Muscle layer of colon (tissue), 2 donors: ENCODE measurements around the gene TMED8.
"Not testable (repeated sequence)": the region's sequence is repeated elsewhere in the genome, so short reads cannot be mapped to it uniquely, and the experiment has no call there.

Source experiments
- H3K27ac ChIP-seq: one replicate; pipeline ENCODE4 v1.7.0; 2013; ENCODE audit warnings: low read depth, mild to moderate bottlenecking, low read length, moderate library complexity
- H3K27me3 ChIP-seq, 2 donors: one replicate each; pipeline ENCODE4 v1.7.0; 2013; ENCODE audit warnings: low read length in 2 of 2, mild to moderate bottlenecking in 2 of 2; ENCODE audit not compliant: insufficient read depth in 2 of 2, control insufficient read depth in 1 of 2
- H3K36me3 ChIP-seq: one replicate; pipeline ENCODE4 v1.7.0; 2013; ENCODE audit warnings: mild to moderate bottlenecking, low read length; ENCODE audit not compliant: insufficient read depth
- H3K4me1 ChIP-seq: one replicate; pipeline ENCODE4 v1.7.0; 2013; ENCODE audit warnings: mild to moderate bottlenecking, low read length; ENCODE audit not compliant: insufficient read depth
- H3K4me3 ChIP-seq, 2 donors: one replicate each; pipeline ENCODE4 v1.7.0; 2013; ENCODE audit warnings: low read length in 2 of 2, low read depth in 1 of 2, mild to moderate bottlenecking in 1 of 2, moderate library complexity in 1 of 2
- H3K9ac ChIP-seq: one replicate; pipeline ENCODE4 v1.7.0; 2013; ENCODE audit warnings: low read length
- H3K9me3 ChIP-seq: one replicate; pipeline ENCODE4 v1.7.0; 2013; ENCODE audit warnings: mild to moderate bottlenecking, low read length
- donor health status: abdominal sarcoma.
- donor health status: Adenocarcinoma of cecum.

Gene TMED8

DNA sequence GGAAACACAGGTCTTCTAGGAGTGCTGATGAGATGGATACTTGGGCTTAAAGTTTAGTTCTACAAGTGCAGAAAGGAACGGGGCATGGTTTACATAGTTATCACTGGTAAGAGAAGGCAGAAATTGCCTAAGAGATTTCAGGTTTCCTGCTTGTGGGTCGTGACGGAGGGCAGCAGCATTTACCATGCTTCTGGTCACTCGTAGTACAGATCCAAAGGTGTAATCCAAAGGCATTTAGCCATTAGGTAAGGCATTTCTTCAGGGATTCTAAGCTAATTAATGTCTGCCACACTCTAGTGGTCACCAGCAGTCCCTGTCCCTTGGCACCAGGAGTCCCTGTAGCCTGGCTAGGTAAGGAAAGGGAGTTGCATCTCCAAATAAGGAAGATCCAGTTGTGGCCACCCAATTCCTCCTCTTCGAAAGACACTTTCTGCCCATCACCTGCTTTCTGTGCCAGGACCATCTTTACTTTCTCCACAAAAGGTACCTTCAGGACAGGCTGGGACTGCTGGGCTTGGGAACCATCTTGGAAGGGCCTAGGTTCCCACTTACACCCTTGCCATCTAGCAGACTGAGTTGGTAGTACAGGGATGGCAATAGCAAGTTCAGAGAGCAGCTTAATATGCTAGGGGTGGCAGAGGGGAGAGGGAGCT, 54.5 kb downstream of the TMED8 start:
- H3K36me3 ChIP-seq: no peaks in the 10 kb centered on the region
- H3K9me3 ChIP-seq: no peaks in the 10 kb centered on the region
- H3K4me1 ChIP-seq: peaks cover 18% of the 10 kb centered on the region
- H3K27ac ChIP-seq: peak overlapping the region; percentile 61
- H3K27me3 ChIP-seq: no peaks in the 10 kb centered on the region
- peak overlapping the region; percentile 51 for H3K9ac ChIP-seq
- peak overlapping the region in 1 of 2 donors; percentile 88 for H3K4me3 ChIP-seq

- H3K27me3 ChIP-seq: no peaks in the 10 kb centered on the region
- H3K9me3 ChIP-seq: no peaks in the 10 kb centered on the region
- H3K4me3 ChIP-seq: peak within 1 kb of the TSS; percentile 87 to 88
- peak within 1 kb of the TSS; percentile 95 for H3K27ac ChIP-seq
- H3K4me1 ChIP-seq: peaks cover 26% of the 10 kb centered on the region
- H3K9ac ChIP-seq: peak within 1 kb of the TSS; percentile 51
- H3K36me3 ChIP-seq: no peaks in the 10 kb centered on the region
These were observed 56.5 kb downstream of the TMED8 start, which contains the start of gene POMT2 for GRCh38 chr14:77320238-77320935. Gene POMT2, minus strand, starts transcription at chr14:77320883. Its CDS starts 202 bp downstream, at chr14:77320681.

DNA sequence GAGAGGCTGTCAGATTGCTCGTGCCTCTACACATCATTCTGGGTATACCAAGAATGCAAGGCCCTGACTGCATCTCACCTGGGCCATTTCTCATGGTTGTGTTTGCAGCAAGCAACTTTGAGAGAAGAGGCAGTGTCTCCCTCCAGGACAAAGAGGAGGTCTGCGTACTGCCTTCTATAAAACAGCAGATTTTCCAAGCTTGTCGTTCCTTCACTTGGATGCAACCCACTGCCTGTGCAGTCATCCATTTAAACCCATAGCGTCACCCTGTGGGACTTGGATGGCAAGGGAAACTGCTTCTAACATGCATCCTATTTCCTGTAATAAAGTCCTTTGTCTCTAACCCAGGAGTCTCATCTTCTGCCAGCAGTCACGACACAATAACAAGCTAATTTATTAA, 57.5 kb downstream of the TMED8 start:
- H3K4me1 ChIP-seq: peaks cover 35% of the 10 kb centered on the region
- H3K27me3 ChIP-seq: no peaks in the 10 kb centered on the region
- no peaks in the 10 kb centered on the region for H3K36me3 ChIP-seq
- H3K4me3 ChIP-seq: peak overlapping the region in 1 of 2 donors; percentile 88
- peak overlapping the region; percentile 28 for H3K9ac ChIP-seq
- H3K9me3 ChIP-seq: no peaks in the 10 kb centered on the region
- peak overlapping the region; percentile 19 for H3K27ac ChIP-seq

DNA sequence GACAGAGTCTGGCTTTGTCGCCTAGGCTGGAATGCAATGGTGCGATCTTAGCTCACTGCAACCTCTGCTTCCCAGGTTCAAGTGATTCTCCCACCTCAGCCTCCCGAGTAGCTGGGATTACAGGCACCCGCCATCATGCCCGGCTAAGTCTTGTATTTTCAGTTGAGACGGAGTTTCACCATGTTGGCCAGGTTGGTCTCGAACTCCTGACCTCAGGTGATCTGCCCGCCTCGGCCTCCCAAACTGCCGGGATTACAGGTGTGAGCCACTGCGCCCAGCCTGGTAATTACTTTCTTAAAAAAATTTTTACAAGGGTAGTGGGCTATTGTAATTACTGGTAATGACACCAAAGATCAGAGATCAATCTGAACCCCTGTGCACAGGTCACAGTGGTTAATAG, 58.1 kb downstream of the TMED8 start:
- not testable (repeated sequence) for H3K4me3 ChIP-seq, H3K9ac ChIP-seq, H3K9me3 ChIP-seq, H3K27me3 ChIP-seq, H3K36me3 ChIP-seq, H3K27ac ChIP-seq
- H3K4me1 ChIP-seq: peaks cover 42% of the 10 kb centered on the region

- Histone ChIP-seq H3K9me3 (no peaks in the 10 kb centered on the region), H3K9ac (no peak overlapping the region), H3K36me3 (no peaks in the 10 kb centered on the region), H3K27me3 (no peaks in the 10 kb centered on the region), H3K27ac (no peak overlapping the region), H3K4me3 (no peak overlapping the region), H3K4me1 (peaks cover 48% of the 10 kb centered on the region)
These were observed 58.8 kb downstream of the TMED8 start for GRCh38 chr14:77318006-77318553.

GRCh38 chr14:77316872-77317301, 60.0 kb downstream of the TMED8 start:
- Histone ChIP-seq H3K9me3 (no peaks in the 10 kb centered on the region), H3K27me3 (no peaks in the 10 kb centered on the region), H3K4me1 (peaks cover 47% of the 10 kb centered on the region), H3K4me3 (no peak overlapping the region), H3K27ac (no peak overlapping the region), H3K36me3 (no peaks in the 10 kb centered on the region), H3K9ac (no peak overlapping the region)

GRCh38 chr14:77316195-77316505, 60.7 kb downstream of the TMED8 start:
- Histone ChIP-seq H3K36me3 (no peaks in the 10 kb centered on the region), H3K27ac (no peak overlapping the region), H3K4me3 (no peak overlapping the region), H3K9me3 (no peaks in the 10 kb centered on the region), H3K27me3 (no peaks in the 10 kb centered on the region), H3K4me1 (peaks cover 46% of the 10 kb centered on the region), H3K9ac (no peak overlapping the region)

DNA sequence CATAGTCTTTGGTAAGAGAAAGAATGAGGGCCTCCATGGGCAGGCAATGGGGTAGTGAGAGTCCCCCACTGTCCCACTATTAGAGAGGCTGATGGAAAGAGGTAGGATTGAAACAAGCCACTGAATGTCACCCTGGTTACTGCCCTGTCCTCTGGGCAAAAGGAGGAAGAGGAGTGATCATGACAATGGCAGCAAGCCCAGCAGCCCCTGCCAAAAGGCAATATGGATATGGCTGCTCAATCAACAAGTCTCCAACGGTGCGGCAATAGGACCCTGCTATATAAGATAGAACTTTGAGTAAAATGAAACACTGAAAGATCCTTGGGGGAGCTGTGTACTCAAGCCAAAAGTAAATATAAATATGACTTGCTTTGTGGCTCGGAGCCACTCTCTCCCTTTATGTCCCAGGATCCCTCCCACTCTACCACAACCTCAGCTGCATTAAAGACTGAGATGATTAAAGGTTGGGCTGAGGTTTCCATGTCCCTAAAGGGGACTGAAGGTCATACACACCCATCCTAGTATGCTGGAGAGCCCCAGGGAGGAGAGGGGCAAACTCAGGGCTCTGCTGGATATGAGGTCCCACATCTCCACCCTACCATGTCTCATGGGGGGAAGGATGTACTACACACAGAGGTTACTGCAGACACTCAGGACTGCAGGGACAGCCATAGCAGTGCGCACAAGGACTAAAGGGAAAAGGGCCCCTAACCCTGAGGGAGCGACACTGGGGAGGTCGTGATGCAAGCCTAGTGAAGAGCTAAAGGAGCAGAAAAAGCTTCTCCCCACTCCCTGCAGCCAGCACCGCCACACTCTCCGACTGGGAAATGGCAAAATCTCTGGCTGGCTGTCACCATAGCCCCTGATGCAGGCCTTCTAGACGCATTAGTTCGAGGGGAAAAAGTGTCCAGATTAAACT, 62.1 kb downstream of the TMED8 start:
- Histone ChIP-seq H3K27ac (peak overlapping the region; percentile 37), H3K27me3 (no peaks in the 10 kb centered on the region), H3K36me3 (no peaks in the 10 kb centered on the region), H3K9me3 (no peaks in the 10 kb centered on the region), H3K4me1 (peaks cover 43% of the 10 kb centered on the region), H3K4me3 (no peak overlapping the region), H3K9ac (no peak overlapping the region)

- no peak overlapping the region for H3K4me3 ChIP-seq
- no peaks in the 10 kb centered on the region for H3K9me3 ChIP-seq
- H3K27ac ChIP-seq: peak overlapping the region; percentile 37
- no peaks in the 10 kb centered on the region for H3K27me3 ChIP-seq
- H3K4me1 ChIP-seq: peaks cover 35% of the 10 kb centered on the region
- no peaks in the 10 kb centered on the region for H3K36me3 ChIP-seq
- H3K9ac ChIP-seq: no peak overlapping the region
These were observed 62.9 kb downstream of the TMED8 start for GRCh38 chr14:77314043-77314442.

DNA sequence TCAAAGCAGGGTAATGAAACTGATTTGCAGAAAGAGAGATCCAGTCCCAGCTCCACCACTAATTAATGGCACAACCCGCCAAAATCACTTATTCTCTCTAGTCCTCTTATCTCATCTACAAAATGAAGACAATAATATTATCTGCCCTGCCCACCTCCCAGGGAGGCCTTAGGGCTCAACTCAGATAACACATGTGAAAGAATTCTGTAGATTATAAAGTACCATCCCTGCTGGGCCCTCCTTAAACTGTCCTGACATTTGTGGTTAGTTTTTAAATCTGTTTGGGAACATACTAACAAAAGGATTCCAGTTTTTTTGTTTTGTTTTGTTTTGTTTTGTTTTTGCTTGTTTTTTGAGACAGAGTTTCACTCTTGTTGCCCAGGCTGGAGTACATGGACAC, 63.5 kb downstream of the TMED8 start:
- no peaks in the 10 kb centered on the region for H3K27me3 ChIP-seq
- no peak overlapping the region for H3K27ac ChIP-seq
- no peaks in the 10 kb centered on the region for H3K36me3 ChIP-seq
- H3K9ac ChIP-seq: no peak overlapping the region
- no peaks in the 10 kb centered on the region for H3K9me3 ChIP-seq
- H3K4me3 ChIP-seq: no peak overlapping the region
- peaks cover 35% of the 10 kb centered on the region for H3K4me1 ChIP-seq

GRCh38 chr14:77311217-77311616, 65.7 kb downstream of the TMED8 start:
- no peak overlapping the region for H3K4me3 ChIP-seq
- H3K4me1 ChIP-seq: peaks cover 50% of the 10 kb centered on the region
- no peaks in the 10 kb centered on the region for H3K27me3 ChIP-seq
- H3K9ac ChIP-seq: no peak overlapping the region
- peaks cover under 1% of the 10 kb centered on the region for H3K36me3 ChIP-seq
- no peaks in the 10 kb centered on the region for H3K9me3 ChIP-seq
- no peak overlapping the region for H3K27ac ChIP-seq
